Activated CD8-positive, alpha-beta memory T cell treated with anti-CD3 and anti-CD28 coated beads for 1 hour (primary cell): Measurements from ENCODE around the gene NR3C1.

ENCODE experiments used
- DNase-seq, 2 donors: peaks; one replicate each; pipeline ENCODE4 v3.0.0-alpha.2; 2020; ENCODE audit warnings: low read depth in 1 of 2; ENCODE audit errors: extremely low read depth in 1 of 2

The NR3C1 gene

DNA sequence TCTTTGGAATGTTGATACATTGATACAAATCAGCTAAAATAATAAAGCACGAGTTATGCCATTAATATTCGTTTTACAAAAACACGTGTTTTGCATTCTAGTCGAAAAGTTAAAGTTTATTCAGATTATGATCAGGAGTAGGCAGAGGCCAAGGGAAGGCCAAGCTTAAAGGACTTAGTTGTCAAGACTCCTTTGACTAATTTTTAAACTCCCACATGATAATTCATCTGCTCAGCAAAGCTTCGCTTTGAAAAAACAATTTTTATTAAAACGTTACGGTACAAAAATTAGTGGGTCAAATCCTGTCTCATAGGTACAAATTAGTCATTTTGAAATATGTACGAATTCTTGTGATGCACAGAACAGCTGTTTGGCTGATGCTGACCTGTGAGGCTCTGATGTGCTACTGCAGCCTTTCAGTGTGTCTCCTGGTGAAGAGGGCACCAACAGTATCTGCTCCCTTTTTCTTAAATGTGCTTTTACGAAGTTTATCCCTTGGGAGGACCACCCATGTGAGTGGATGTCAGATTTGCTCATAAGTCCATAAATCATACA, 23.0 kb upstream of the NR3C1 start:
- DNase-seq: no peak

- no peak for DNase-seq
These were observed 22.3 kb upstream of the NR3C1 start for GRCh38 chr5:143425835-143426234.

GRCh38 chr5:143418140-143418866, 14.8 kb upstream of the NR3C1 start:
- no peak for DNase-seq

- no peak for DNase-seq
These were observed 14.1 kb upstream of the NR3C1 start for GRCh38 chr5:143417503-143418139.

DNA sequence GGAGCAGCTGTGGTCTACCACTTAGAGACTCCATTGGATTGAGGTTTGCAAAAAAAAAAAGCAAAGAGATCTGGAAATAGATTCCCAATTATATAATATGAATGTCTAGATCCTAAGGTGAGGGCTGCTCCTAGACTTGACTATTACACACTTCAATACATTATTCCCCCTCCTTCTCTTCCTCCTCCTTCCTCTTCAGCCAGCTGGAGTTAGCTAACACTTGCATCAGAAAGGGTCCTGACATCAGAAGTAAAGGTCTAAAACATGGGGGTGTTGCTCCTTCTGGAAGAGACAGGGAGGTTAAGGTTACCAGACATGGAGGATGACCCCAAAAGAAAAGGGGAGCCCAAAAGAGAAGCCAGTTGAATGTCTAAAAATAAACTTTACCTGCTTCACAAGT, 12.9 kb upstream of the NR3C1 start:
- DNase-seq: no peak

- no peak for DNase-seq
These were observed 10.6 kb upstream of the NR3C1 start for GRCh38 chr5:143413958-143414669.

- DNase-seq: no peak
These were observed 9.3 kb upstream of the NR3C1 start for GRCh38 chr5:143412661-143413342.

DNA sequence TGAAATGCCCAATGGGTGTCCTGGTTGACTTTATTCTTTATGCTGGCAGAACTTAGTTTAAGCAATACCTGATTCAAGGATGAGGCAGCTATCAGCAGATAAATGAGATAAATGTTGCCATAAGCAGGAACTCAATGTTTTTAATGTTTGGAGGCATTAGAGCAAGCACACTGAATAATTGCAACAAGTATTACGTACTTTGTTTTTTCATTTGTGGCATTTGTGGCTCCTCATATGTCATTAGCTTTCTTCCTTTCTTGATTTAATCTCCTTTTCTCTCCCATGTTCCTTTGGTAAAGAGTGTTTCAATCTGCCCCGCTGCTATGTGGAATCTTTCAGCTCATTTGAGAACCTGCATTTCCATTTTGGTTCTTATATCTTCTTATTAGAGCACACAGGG, 6.4 kb upstream of the NR3C1 start:
- DNase-seq: no peak

GRCh38 chr5:143406408-143406807, 2.9 kb upstream of the NR3C1 start:
- no peak for DNase-seq

- DNase-seq: no peak
These were observed 2.3 kb upstream of the NR3C1 start for GRCh38 chr5:143405849-143406098.

DNA sequence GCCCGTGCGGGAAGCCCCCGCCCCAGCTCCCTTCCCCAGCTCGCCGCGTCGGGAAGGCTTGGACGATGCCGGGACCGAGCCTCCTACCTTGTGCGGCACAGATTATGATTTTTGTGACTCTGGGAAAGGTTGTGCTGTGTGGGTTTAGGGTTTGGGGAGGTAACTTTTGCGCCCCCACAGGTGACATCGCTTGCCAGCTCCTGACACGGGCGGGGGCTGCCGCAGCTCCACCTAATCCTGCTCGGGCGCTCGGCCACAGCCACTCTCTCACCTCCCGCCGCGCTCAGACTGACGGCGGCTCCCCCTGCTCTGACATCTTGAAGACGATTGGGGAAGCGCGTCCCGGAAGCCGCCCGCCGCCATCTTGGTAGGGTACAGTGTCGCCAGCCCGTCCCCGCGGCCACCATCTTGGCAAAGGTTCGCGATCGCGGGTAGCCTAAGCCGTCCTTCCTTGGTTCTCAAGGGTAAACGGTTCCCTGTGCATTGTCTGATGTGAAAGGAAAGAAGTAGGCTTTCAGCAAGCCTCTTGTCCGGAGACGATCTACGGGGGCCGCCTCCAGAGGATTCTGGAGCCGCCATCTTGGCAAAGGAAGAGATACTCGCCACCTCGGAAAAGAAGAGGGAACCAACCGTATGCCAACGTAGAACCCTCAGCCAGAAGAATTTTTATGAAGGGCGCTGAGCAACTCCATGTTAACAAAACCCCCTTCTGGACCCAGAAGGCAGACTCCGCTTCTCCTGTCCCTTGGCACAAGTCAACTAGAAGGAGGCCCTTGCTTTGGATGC, 1.8 kb upstream of the NR3C1 start:
- peak; percentile 80 to 85 for DNase-seq

DNA sequence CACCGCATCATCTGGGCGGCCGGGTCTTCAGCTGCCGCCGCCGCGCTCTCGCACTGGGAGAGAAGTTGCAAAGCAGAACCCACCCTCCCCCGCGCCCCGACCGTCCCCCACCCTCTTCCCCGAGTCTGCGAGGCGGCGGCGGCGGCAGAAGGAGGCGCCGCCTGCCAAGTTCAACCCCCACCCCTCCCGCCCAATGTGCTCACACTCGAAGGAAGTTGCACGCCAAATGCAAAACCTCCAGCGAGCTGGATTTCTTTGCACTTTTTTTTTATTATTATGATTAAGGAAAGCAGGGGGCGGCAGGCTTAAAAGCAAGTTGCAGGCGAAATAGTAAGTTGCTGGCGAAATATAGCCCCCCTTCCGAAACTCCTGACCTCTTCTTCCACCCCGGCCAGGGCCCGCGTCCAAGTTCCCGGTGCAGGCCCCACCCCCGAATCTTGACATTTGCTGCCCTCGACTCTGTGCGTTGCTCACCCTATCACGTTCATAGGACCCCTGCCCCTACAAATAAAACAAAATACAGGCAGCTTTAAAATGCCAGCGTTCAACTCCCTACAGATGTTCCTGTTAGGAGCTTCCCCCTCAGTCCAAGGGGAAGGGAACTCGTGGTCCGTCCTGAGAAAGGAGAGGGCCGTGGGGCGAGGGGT, 1.1 kb upstream of the NR3C1 start:
- peak; percentile 40 to 54 for DNase-seq

DNA sequence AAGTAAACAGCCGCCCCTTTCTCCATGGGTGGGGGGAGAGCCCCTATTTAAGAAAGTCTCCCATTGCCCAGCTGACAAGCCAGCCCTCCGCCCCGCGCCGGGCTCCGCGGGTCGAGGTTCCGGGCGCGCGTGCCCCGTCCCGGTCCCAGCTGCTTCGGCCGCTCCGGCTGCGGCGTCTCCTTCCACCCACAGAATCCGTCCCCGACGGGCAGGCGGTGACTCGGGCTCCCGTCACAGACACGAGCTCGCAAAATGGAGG, 223 bp downstream of the NR3C1 start:
- DNase-seq: no peak

- peak in 1 of 2 donors; percentile 35 for DNase-seq
These were observed 743 bp downstream of the NR3C1 start for GRCh38 chr5:143402553-143403333.

DNA sequence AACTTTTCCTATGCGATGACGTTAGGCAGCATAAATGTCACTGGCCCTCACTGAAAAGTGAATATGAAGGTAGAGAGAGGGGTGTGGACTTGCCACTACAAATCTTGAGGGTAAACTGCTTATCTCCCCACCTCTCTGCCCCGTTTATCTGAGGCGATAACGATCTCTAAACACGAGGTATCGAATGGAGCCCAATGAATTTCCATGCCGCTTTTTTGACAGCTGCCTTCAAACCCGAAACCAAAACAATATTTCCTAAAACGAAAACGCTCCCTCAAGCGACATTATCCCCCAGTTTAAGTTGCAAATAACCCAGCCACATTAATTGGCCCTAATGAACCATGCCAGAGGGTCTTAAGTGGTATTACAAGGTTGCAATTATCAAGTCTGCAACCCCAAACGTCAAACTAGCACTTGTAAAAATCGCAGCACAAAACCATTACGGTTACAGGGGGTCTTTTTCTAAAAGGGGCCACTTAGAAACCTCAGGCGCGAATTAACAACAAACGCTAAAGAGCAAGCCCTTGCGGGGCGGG, 1.4 kb downstream of the NR3C1 start:
- DNase-seq: no peak

GRCh38 chr5:143401227-143402016, 2.1 kb downstream of the NR3C1 start:
- DNase-seq: no peak

GRCh38 chr5:143400541-143401226, 2.8 kb downstream of the NR3C1 start:
- no peak for DNase-seq
